GM13977 (cell line): ENCODE data around the gene CRIM1.

ENCODE experiments used
- DNase-seq: peaks from one replicate; pipeline ENCODE4 v3.0.0; 2012; ENCODE audit warnings: low spot score
- CTCF ChIP-seq: IDR thresholded peaks from 2 replicates; pipeline ENCODE4 v1.5.1; 2012; ENCODE audit warnings: mild to moderate bottlenecking, control low read depth; ENCODE audit not compliant: insufficient read depth; ENCODE audit errors: extremely low read depth, missing control alignments
- in situ Hi-C: fragments of 300-500 bp; cut with MboI; formaldehyde crosslinking; loops from one replicate; pipeline ENCODE4 v1.12.0; 2022; ENCODE audit warnings: low sequenced_read_pairs, low pct_unique_long_range_greater_than_20kb, mixed read lengths, inconsistent platforms; ENCODE audit not compliant: unreplicated experiment

The CRIM1 gene

GRCh38 chr2:36479406-36479805 lies 123.8 kb downstream of the CRIM1 start:
- no peak for DNase-seq
- in situ Hi-C loops: no loop called here
- no peak for TF ChIP-seq CTCF

- in situ Hi-C loops: no loop called here
- DNase-seq: no peak
- TF ChIP-seq CTCF: no peak
Measured at GRCh38 chr2:36480028-36480427, 124.5 kb downstream of the CRIM1 start.

- DNase-seq: no peak
- in situ Hi-C loops: no loop called here
- no peak for TF ChIP-seq CTCF
Measured at GRCh38 chr2:36480636-36481035, 125.1 kb downstream of the CRIM1 start.

GRCh38 chr2:36481709-36482108 lies 126.1 kb downstream of the CRIM1 start:
- in situ Hi-C loops: no loop called here

GRCh38 chr2:36482576-36483214 lies 127.1 kb downstream of the CRIM1 start:
- TF ChIP-seq CTCF: no peak
- in situ Hi-C loops: no loop called here
- DNase-seq: no peak

More at GRCh38 chr2:36481709-36482108, 126.1 kb downstream of the CRIM1 start:
- no peak for DNase-seq
- TF ChIP-seq CTCF: no peak

GRCh38 chr2:36483290-36483689 lies 127.7 kb downstream of the CRIM1 start:
- no peak for DNase-seq
- in situ Hi-C loops: no loop called here
- TF ChIP-seq CTCF: no peak
